NCI-H2107 treated with DMSO at 0.1 percent for 48 hours (cell line): ENCODE data around the gene TMEM170A.
A peak's percentile ranks its signal among the peaks of the same experiment; 100 is the strongest.
"Not testable (repeated sequence)": the region's sequence is repeated elsewhere in the genome, so short reads cannot be mapped to it uniquely, and the experiment has no call there.

ENCODE experiments used
- DNase-seq: peaks from one replicate; lab custom pipeline; 2025; ENCODE audit not compliant: unreplicated experiment; lab: John Stamatoyannopoulos, UW

TMEM170A gene

GRCh38 chr16:75464122-75464918 lies at the start of gene TMEM170A:
TMEM170A (minus strand) TSS chr16:75464689; CDS start chr16:75464600, 89 bp downstream.
- peak; percentile 92 for DNase-seq

GRCh38 chr16:75506574-75506973 lies 42.1 kb upstream of the TMEM170A start:
- no peak for DNase-seq

GRCh38 chr16:75506107-75506506 lies 41.6 kb upstream of the TMEM170A start:
- DNase-seq = no peak

GRCh38 chr16:75503801-75504200 lies 39.3 kb upstream of the TMEM170A start:
- no peak for DNase-seq

GRCh38 chr16:75502916-75503605 lies 38.6 kb upstream of the TMEM170A start:
- no peak for DNase-seq

- DNase-seq = not testable (repeated sequence)
Measured at GRCh38 chr16:75501820-75502219, 37.3 kb upstream of the TMEM170A start.

GRCh38 chr16:75501359-75501758 lies 36.9 kb upstream of the TMEM170A start:
- no peak for DNase-seq

- peak; percentile 25 for DNase-seq
Measured at GRCh38 chr16:75498605-75499322, 34.3 kb upstream of the TMEM170A start.

GRCh38 chr16:75497558-75497957 lies 33.1 kb upstream of the TMEM170A start:
- no peak for DNase-seq

GRCh38 chr16:75495076-75495674 lies 30.7 kb upstream of the TMEM170A start, which contains the start of gene CHST6:
CHST6 (minus strand) TSS chr16:75495441; CDS start chr16:75479828, 15,613 bp downstream.
- DNase-seq = no peak

GRCh38 chr16:75494661-75495075 lies 30.2 kb upstream of the TMEM170A start:
- no peak for DNase-seq

- DNase-seq = no peak
Measured at GRCh38 chr16:75494184-75494583, 29.7 kb upstream of the TMEM170A start.

- peak; percentile 84 for DNase-seq
Measured at GRCh38 chr16:75491876-75492275, 27.4 kb upstream of the TMEM170A start.

GRCh38 chr16:75488322-75488721 lies 23.8 kb upstream of the TMEM170A start:
- DNase-seq = no peak

GRCh38 chr16:75486676-75487313 lies 22.3 kb upstream of the TMEM170A start:
- DNase-seq = no peak

GRCh38 chr16:75486014-75486675 lies 21.7 kb upstream of the TMEM170A start:
- peak; percentile 91 for DNase-seq

GRCh38 chr16:75485230-75486013 lies 20.9 kb upstream of the TMEM170A start:
- no peak for DNase-seq

GRCh38 chr16:75483222-75483621 lies 18.7 kb upstream of the TMEM170A start:
- DNase-seq = peak; percentile 65
